Inferior parietal cortex (tissue), 1 donor: ENCODE results near the gene CACUL1.
"Not testable (repeated sequence)": the region's sequence is repeated elsewhere in the genome, so short reads cannot be mapped to it uniquely, and the experiment has no call there.

ENCODE experiments used
- DNase-seq: peaks from one replicate; pipeline ENCODE4 v3.0.0-alpha.2; 2016; ENCODE audit errors: extremely low spot score

Gene CACUL1

DNA sequence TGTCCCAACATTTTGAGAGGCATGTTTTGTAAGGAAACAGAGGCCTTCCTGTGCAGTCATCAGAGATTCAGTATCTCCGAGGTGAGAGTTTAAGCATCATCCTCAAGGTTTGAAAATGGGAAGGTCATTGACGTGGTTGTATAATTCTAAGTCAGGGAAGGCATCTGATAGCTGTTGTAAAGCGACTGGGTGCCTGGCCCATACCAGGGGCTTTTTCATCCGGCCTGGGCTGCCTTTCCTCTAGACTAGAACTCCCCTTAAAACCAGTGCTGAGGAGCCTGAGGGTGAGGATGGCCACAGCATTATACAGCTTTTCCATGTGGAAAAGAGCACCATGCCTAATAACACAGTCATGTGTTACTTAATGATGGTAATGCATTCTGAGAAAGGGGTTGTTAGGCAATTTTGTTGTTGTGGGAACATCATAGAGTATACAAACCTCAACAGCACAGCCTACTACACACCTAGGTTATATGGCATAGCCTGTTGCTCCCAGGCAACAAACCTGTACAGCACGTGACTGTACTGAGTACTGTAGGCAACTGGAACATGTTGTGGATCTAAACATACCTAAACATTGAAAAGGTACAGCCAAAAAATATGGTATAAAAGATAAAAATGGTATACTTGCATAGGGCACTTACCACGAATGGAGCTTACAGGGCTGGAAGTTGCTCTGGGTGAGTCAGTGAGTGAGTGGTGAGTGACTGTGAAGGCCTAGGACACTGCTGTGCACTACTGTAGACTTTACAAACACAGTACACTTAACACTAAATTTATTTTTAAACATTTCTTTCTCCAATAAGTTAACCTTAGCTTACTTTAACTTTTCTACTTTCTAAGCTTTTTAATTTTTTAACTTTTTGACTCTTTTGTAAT is 13.5 kb upstream of the CACUL1 start:
- DNase-seq: no peak

DNA sequence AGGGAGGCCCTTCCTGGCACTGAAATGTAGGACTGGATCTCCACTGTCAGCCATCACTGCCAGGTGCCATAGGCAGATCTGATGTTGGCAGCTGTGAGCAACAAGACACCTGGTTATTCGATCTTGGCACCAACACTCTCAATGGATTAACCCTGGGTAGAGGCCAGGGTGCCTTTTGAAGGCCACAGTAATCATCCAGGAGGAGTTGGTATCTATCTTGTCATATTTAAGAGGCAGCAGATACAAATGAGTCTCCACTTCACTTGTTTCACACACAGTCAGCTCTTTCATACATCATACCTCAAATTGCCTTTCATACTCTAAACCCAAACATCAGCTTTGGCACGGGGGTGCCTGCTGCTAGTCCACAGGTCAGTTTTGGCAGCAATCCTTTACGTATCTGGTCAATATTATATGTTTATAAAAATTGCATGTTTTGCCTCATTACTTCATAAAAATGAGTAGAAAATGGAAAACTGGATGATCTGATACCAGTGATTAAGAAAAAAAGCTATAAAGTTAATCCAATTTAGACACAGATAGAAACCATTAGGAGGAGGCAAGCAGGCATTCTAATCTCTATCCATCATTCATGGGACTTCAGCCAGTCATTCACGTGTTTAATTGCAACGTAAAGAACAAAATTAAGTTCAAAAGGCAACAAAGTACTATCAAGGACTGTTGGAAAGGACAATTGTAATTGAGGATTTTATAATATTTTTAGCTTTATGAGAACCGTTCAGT is 12.7 kb upstream of the CACUL1 start:
- DNase-seq: no peak

DNA sequence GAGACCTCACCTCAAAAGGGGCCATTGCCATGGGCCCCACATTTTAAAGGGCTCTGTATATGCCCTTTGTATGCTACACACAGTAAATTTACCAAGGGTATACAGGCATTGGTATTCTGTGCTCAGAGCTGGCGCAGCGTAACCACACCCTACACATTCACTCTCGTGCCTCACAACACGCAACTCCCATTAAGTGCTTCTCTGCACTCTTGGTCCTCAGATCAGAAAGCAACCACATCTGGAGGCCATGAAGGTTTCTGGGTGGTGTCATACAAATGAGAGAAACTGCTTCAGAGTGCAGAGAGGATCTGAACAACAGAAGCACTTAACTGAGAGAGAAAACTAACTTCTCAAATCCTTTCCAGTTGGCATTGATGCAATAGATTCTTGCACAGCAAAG is 9.4 kb upstream of the CACUL1 start:
- DNase-seq: no peak

- DNase-seq: no peak
These were observed 8.6 kb upstream of the CACUL1 start for GRCh38 chr10:118763202-118763988.

DNA sequence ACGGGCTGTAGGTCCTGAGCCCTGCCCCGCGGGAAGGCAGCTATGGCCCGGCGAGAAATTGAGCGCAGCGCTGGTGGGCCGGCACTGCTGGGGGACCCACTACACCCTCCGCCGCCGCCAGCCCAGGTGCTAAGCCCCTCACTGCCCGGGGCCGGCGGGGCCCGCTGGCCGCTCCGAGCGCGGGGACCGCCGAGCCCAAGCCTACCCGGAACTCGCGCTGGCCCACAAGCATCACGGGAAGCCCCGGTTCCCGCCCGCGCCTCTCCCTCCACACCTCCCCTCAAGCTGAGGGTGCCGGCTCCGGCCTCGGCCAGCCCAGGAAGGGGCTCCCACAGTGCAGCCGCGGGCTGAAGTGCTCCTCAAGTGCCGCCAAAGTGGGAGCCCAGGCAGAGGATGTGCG is 5.5 kb upstream of the CACUL1 start:
- DNase-seq: no peak

GRCh38 chr10:118758449-118758848 is 3.7 kb upstream of the CACUL1 start:
- no peak for DNase-seq

GRCh38 chr10:118754229-118754555 is 578 bp downstream of the CACUL1 start:
- DNase-seq: no peak

DNA sequence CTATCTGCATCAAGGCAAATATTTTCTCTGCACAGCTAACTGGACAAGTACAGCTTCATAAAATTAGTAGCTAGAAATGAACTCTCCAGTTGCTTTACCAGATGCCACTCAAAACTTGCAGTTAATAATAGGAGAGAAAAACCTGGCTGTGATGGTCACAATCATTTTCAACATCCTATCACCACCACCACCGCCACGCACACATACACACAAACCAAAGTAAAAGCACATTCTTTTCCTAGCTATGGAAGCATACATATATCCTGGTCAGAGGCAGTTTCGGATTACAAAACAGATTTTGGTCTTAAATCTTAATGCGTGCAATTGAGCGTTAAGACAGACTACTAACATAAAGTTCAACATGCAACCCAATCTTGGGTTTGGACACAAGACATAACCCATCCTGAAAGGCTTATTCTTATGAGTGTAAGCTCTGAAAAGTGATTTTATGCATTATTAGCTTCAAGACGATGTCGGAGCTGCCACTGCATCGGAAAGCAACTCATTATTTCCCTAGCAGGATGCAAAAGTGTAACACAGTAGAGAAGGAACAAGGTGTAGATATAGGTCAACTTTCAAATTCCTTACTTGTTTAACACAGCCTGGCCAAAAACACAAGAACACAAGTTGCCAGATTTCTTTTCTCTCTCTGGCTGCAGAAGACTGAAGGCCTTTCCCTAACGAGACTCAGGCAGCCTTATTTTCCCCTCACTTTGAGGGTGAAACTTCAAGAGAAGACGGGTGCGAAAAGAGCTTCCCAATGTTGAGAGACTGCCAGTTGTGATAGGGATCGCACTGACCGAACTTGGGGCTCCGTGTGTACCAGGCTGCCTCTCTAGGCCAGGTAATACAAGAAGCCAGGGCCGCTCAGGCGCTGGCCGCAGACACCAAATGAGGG is 1.2 kb downstream of the CACUL1 start:
- DNase-seq: no peak

DNA sequence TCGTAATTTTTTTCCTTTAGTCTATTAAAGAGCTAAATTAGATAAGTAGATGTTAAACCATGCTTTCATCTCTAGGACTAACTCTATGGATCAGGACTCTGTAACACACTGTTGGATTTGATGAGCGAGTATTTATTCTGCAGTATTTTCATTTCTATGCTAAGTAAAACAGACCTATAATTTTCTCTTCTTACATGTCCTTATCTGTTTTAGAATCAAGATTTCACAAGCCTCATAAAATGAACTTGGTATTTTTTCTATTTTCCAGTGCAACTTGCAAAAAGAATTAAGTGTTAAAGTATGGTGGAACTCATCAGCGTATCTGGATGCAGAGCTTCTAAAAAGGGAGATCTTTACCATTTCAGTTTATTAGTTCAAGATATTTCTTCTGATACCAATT is 2.4 kb downstream of the CACUL1 start:
- DNase-seq: no peak

DNA sequence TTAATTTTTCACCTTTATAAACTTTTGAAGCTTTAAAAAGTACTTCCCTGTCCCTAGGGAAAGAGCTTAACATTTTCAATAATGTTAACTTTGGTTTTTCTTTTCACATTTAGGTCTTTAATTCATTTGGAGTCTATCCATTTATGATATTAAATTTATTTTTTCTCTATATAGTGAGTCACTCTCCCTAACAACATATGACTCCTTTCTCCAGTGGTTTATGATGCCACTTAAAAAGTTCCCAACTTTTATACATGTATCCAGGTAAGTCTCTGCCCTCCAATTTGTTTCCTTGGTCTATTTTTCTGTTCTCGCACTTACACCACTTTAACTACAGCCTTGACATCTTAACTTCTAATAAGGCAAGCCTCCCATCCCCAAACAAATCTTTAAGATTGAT is 3.5 kb downstream of the CACUL1 start:
- DNase-seq: no peak

DNA sequence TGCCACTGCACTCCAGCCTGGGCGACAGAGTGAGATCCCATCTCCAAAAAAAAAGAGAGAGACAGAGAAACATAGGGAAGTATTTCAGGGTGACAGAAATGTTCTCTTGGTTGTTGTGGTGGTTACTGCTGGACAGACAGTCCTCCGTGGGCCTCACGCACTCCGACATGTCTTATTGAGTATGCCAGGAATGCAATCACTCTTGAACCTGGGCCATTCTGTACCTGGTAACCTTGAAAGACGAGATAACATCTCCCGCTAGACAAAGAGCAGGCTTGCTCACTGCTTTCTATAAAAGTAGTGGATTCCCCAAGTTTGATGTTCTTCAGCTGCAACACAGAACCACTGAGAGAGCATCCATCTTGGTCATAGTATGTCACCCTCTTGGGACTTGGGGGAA is 6.7 kb downstream of the CACUL1 start:
- no peak for DNase-seq

- DNase-seq: no peak
These were observed 8.5 kb downstream of the CACUL1 start for GRCh38 chr10:118746246-118746645.

- no peak for DNase-seq
These were observed 9.7 kb downstream of the CACUL1 start for GRCh38 chr10:118745056-118745455.

- not testable (repeated sequence) for DNase-seq
These were observed 10.3 kb downstream of the CACUL1 start for GRCh38 chr10:118744346-118744918.

DNA sequence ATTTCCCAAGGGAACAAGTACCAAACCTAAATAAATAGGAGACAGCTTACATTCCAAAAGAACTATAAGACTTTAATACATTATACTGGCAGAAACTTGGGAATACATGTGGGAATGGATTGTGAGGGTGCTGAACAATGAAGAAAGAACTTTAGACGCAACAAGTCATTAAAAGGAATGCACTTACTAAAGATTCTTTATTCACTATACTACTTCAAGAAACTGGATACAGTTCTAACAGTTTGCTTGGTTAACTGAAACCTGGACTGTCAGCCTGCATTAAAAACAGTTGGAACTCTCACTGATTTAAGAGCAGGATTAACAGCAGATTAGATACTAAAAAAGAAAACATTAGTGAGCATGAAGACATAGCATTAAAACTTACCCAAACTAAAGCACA is 12.0 kb downstream of the CACUL1 start:
- DNase-seq: no peak

DNA sequence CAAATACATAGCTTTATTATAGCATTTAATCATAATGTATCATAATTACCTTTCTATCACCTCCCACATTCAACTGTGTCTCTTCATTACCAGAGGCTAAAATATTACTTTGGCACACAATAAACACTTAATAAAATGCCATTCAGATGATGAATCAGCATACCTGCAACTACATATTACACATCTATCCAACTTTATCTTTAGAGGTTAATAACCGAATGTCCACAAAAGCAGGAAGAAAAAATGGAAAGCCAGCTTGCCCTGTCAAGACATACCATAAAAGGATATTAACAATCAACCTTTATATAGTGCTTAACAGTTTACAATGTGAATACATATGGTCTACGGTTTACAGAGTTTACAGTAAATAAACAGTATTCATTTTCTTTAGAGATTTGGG is 12.7 kb downstream of the CACUL1 start:
- DNase-seq: no peak

- DNase-seq: no peak
These were observed 16.4 kb downstream of the CACUL1 start for GRCh38 chr10:118738406-118738805.

DNA sequence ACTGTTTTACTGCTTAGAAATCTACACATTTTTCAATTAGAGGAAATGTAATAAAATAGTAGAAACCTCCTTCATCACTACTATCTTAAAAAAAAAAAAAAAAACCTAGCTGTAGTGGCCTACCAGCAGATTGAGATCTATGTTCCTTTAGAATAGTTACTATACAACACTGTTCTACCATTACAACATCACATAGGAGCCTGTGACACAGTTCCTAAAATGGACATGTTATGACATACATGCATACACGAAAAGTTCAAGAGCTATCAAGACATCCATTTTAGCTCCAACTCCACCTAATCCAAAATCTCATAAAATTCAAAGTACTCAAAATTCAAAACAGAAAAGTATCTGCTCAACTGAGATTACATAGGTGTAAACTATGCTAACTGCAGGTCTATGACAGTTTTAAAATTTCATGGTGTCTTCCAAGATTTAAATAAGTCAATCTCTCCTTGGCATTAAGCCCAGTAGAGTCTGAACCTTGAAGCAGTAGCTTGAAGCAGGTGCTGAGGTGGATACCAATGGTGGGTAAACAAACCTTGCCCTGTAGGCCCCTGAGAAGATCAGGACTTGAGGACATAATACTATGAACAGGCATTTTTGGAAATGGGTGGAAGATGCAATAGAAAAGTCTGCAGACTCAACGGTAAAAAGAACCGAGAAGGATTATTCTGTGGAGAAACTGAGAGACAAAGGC is 17.0 kb downstream of the CACUL1 start:
- DNase-seq: no peak

- DNase-seq: no peak
These were observed 19.5 kb downstream of the CACUL1 start for GRCh38 chr10:118735294-118735693.

DNA sequence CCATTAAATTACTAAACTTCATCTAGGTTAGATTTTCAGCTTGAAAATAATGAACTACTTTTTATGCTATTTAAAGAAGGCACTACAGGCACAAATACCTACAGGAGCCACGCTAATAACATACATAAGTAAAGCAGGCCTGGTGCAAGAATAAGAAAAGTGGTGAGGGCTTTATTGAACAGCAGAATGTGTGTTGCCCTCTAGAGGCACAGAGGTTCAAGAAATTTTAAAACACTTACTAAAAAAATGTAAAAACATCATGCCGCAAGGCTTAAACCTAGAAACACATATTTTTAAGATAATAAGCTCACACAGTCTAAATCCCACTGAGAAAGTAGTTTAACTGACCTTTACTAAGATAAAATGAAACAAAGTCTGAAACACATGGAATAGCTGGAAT is 20.3 kb downstream of the CACUL1 start:
- DNase-seq: no peak
